Loucy (cell line): ENCODE data around the gene MYO1D.

Experiments
- H2AFZ ChIP-seq: fragments of 200-600 bp; sonication (generic); 2 replicates; pipeline ENCODE4 v1.6.0; 2016; ENCODE audit warnings: antibody characterized with exemption, mild to moderate bottlenecking, low read length, moderate library complexity
- H3F3A ChIP-seq: fragments of 200-600 bp; 2 replicates; pipeline ENCODE4 v1.6.0; 2016; ENCODE audit warnings: antibody characterized with exemption, low read depth, mild to moderate bottlenecking
- H3K27me3 ChIP-seq: fragments of 200-600 bp; sonication (generic); 2 replicates; pipeline ENCODE4 v1.6.1; 2014; ENCODE audit warnings: low read length, mild to moderate bottlenecking; ENCODE audit not compliant: insufficient read depth, poor library complexity, severe bottlenecking
- H3K36me3 ChIP-seq: fragments of 200-600 bp; sonication (generic); 2 replicates; pipeline ENCODE4 v1.6.1; 2016; ENCODE audit warnings: low read length; ENCODE audit not compliant: insufficient read depth
- H3K4me1 ChIP-seq: fragments of 200-600 bp; sonication (generic); 2 replicates; pipeline ENCODE4 v1.5.1; 2014; ENCODE audit warnings: low read length, mild to moderate bottlenecking; ENCODE audit not compliant: insufficient read depth, poor library complexity, severe bottlenecking
- H3K4me2 ChIP-seq: fragments of 200-600 bp; sonication (generic); 2 replicates; pipeline ENCODE4 v1.6.0; 2014; ENCODE audit warnings: antibody characterized with exemption, low read length, low read depth, mild to moderate bottlenecking; ENCODE audit not compliant: poor library complexity, severe bottlenecking
- H3K4me3 ChIP-seq: fragments of 200-600 bp; sonication (generic); 2 replicates; pipeline ENCODE4 v1.5.1; 2014; ENCODE audit warnings: low read length, mild to moderate bottlenecking, mixed read lengths; ENCODE audit not compliant: poor library complexity, severe bottlenecking
- H3K79me2 ChIP-seq: fragments of 200-600 bp; sonication (generic); 2 replicates; pipeline ENCODE4 v1.6.1; 2014; ENCODE audit warnings: low read length; ENCODE audit not compliant: insufficient read depth
- H3K9ac ChIP-seq: fragments of 200-600 bp; sonication (generic); 2 replicates; pipeline ENCODE4 v1.6.0; 2014; ENCODE audit warnings: mild to moderate bottlenecking, low read depth, low read length, moderate library complexity; ENCODE audit not compliant: poor library complexity, severe bottlenecking
- H3K9me2 ChIP-seq: fragments of 200-600 bp; sonication (generic); replicated peaks from 2 replicates; pipeline ENCODE4 v1.6.1; 2016; ENCODE audit warnings: low read depth, low read length, mixed read lengths
- H3K9me3 ChIP-seq: fragments of 200-600 bp; sonication (generic); 2 replicates; pipeline ENCODE4 v1.6.1; 2014; ENCODE audit warnings: mild to moderate bottlenecking, antibody characterized with exemption, low read length, low read depth; ENCODE audit not compliant: insufficient read depth
- H4K20me1 ChIP-seq: fragments of 200-600 bp; sonication (generic); 2 replicates; pipeline ENCODE4 v1.6.0; 2014; ENCODE audit warnings: antibody characterized with exemption, low read length, mild to moderate bottlenecking; ENCODE audit not compliant: insufficient read depth, poor library complexity, severe bottlenecking
- EZH2phosphoT487 ChIP-seq: fragments of 200-600 bp; IDR thresholded peaks from 2 replicates; pipeline ENCODE4 v1.6.1; 2018; ENCODE audit warnings: antibody characterized with exemption, mild to moderate bottlenecking, moderate library complexity, borderline replicate concordance
- TF ChIP-seq, protein P1 (sequence below): fragments of 200-600 bp; sonication (generic); conservative IDR thresholded peaks from 2 replicates; pipeline ENCODE4 v1.5.1; 2014; ENCODE audit warnings: mild to moderate bottlenecking, antibody characterized with exemption, low read length

The MYO1D gene

GRCh38 chr17:32909787-32910369 lies 33.0 kb upstream of the MYO1D start:
- no peaks in the 10 kb centered on the region for H4K20me1 ChIP-seq
- no peaks in the 10 kb centered on the region for H3K9me3 ChIP-seq
- H2AFZ ChIP-seq: peak overlapping the region; percentile 73
- H3K27me3 ChIP-seq: no peaks in the 10 kb centered on the region
- H3K4me1 ChIP-seq: no peaks in the 10 kb centered on the region
- H3K9me2 ChIP-seq: no peaks in the 10 kb centered on the region
- H3F3A ChIP-seq: no peaks in the 10 kb centered on the region
- TF ChIP-seq EZH2phosphoT487: no peak
- TF ChIP-seq, protein P1, sequence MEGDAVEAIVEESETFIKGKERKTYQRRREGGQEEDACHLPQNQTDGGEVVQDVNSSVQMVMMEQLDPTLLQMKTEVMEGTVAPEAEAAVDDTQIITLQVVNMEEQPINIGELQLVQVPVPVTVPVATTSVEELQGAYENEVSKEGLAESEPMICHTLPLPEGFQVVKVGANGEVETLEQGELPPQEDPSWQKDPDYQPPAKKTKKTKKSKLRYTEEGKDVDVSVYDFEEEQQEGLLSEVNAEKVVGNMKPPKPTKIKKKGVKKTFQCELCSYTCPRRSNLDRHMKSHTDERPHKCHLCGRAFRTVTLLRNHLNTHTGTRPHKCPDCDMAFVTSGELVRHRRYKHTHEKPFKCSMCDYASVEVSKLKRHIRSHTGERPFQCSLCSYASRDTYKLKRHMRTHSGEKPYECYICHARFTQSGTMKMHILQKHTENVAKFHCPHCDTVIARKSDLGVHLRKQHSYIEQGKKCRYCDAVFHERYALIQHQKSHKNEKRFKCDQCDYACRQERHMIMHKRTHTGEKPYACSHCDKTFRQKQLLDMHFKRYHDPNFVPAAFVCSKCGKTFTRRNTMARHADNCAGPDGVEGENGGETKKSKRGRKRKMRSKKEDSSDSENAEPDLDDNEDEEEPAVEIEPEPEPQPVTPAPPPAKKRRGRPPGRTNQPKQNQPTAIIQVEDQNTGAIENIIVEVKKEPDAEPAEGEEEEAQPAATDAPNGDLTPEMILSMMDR: peak; percentile 78
- H3K4me2 ChIP-seq: no peak overlapping the region
- no peaks in the 10 kb centered on the region for H3K79me2 ChIP-seq
- no peaks in the 10 kb centered on the region for H3K36me3 ChIP-seq
- no peak overlapping the region for H3K9ac ChIP-seq
- H3K4me3 ChIP-seq: no peak overlapping the region

DNA sequence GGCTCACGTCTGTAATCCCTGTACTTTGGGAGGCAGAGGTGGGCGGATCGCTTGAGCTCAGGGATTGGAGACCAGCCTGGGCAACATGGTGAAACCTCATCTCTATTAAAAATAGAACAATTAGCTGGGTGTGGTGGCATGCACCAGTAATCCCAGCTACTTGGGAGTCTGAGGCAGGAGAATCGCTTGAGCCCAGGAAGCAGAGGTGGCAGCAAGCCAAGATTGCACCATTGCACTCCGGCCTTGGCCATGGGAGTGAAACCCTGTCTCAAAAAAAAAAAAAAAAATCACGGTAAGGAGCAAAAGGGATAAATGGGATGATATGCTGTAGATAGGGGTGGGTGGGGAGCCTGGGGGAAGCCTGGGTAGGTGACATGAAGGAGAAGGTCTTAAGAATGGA lies 30.7 kb upstream of the MYO1D start:
- H3K79me2 ChIP-seq: no peaks in the 10 kb centered on the region
- TF ChIP-seq, protein P1: no peak
- H3F3A ChIP-seq: no peaks in the 10 kb centered on the region
- no peaks in the 10 kb centered on the region for H3K9me2 ChIP-seq
- no peaks in the 10 kb centered on the region for H3K27me3 ChIP-seq
- no peaks in the 10 kb centered on the region for H3K9me3 ChIP-seq
- H3K4me1 ChIP-seq: no peaks in the 10 kb centered on the region
- H3K4me3 ChIP-seq: no peak overlapping the region
- no peak overlapping the region for H2AFZ ChIP-seq
- no peaks in the 10 kb centered on the region for H3K36me3 ChIP-seq
- no peaks in the 10 kb centered on the region for H4K20me1 ChIP-seq
- no peak overlapping the region for H3K4me2 ChIP-seq
- no peak overlapping the region for H3K9ac ChIP-seq

DNA sequence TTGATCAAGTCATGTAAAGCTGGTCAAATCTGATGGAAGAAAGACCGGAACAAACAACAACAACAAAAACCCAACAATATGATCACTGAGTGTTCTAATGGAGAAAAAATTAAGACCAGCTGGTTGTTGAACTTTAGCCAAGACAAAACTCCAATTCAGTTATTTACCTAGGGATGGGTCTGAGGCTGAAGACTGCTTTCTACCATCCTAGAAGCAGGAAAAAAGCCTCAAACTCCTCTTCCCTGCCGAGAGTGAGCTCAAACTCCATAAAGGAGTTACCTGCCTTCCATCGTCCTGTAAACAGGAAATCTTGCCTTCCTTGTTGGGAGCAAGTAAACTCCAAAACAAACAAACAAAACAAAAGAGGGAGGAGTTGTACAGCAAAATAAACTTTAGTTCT lies 28.0 kb upstream of the MYO1D start:
- Histone ChIP-seq H3K9me2 (no peaks in the 10 kb centered on the region), H3K4me3 (no peak overlapping the region), H4K20me1 (no peaks in the 10 kb centered on the region), H3K9ac (no peak overlapping the region), H3K27me3 (no peaks in the 10 kb centered on the region), H3K79me2 (no peaks in the 10 kb centered on the region), H3K4me1 (no peaks in the 10 kb centered on the region), H3F3A (no peaks in the 10 kb centered on the region), H3K36me3 (no peaks in the 10 kb centered on the region), H2AFZ (no peak overlapping the region), H3K9me3 (peaks cover 3% of the 10 kb centered on the region; the same call in 1 of the 2 replicates), H3K4me2 (no peak overlapping the region)
- TF ChIP-seq EZH2phosphoT487: no peak
- TF ChIP-seq, protein P1: no peak
